HG02970 (cell line): ENCODE results near the gene TSGA10IP.

ENCODE experiments used
- ATAC-seq: cut with Tn5 transposase; IDR thresholded peaks from one replicate; pipeline ENCODE4 v1.9.1; 2021; ENCODE audit warnings: mild to moderate bottlenecking, moderate library complexity, moderate number of reproducible peaks; ENCODE audit not compliant: unreplicated experiment, low FRiP score

TSGA10IP gene

DNA sequence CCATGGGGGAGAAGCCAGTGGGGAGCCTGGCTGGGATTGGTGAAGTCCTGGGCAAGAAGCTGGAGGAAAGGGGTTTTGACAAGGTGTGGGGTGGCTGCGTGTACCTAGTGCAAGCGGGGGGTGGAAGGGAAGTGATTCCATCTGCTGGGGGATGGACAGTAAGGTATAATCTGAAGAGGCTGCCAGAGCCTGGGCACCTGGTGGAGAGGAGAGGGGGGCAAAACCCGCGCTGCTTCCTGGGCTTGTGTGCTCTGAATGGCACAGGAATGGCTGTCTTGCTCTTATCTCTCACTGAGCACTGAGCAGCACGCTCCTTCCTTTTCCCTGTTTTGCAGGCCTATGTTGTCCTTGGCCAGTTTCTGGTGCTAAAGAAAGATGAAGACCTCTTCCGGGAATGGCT lies 58.0 kb downstream of the TSGA10IP start:
- no peak for ATAC-seq

DNA sequence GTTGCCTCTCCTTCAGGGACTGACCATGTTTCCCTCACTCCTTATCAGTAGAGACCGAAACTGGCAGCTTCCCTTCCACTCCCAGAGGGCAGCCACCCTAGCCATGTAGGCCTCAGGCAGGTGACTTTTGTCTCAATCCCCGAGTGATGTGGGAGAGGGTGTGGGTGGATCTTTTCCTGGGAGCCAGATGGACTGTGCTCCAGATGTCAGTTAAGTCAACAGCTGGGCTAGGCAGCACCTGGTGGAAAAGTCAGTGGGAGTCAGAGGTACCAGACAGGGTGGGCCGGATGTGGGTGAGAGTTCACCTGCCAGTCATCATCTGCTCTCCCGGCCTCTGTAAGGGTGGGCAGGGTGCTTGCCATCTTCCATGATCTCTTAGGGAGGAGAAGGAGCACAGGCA lies 58.9 kb downstream of the TSGA10IP start:
- ATAC-seq: no peak

DNA sequence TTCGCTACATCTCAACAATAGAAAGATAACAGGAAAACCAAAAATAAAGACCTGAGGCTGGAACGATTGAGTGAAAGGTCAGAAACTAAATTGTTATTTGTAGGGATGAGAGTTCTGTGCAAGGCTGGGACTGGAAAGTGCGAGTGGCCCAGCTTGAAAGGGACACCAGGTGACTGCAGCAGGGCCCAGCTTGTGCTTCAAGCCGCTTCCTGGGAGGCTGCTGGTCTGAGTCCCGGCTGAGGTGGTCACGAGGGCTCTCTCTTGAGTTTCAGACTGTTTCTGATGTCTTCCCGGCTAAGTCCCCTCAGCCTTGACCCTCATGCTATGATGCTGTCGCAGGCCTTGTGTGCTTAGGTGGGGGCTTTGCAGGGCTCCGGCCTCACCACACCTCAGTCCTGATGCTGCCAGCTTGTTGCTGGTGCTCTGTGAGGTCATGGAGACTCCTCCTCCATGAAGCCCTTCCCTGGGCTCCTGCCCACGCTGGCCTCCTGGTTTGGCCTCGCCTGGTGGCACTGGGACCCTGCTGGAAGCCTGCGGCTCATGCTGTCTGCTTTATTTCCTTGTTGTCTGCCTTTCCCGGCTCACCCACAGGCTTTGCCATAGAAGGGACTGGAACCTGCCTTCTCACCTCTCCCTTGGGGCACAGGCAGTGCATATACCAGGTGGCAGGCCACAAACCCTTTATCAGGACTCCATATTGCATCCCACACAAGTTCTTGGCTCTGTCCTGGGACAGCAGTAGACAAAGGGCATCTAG lies 61.0 kb downstream of the TSGA10IP start:
- no peak for ATAC-seq

DNA sequence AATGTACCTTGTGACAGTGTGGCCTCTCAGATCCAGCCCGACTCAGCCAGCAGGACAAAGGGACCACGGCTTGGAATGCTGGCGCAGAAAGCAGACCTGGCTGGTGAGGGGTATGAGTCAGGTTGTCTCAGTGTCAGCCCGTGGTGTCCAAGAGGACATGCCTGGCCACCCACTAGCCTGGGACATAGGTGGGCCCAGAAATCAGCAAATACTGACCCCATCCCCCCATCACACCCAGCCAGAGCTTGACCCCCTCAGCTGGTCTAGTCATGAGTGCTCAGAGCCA lies 61.6 kb downstream of the TSGA10IP start:
- no peak for ATAC-seq

DNA sequence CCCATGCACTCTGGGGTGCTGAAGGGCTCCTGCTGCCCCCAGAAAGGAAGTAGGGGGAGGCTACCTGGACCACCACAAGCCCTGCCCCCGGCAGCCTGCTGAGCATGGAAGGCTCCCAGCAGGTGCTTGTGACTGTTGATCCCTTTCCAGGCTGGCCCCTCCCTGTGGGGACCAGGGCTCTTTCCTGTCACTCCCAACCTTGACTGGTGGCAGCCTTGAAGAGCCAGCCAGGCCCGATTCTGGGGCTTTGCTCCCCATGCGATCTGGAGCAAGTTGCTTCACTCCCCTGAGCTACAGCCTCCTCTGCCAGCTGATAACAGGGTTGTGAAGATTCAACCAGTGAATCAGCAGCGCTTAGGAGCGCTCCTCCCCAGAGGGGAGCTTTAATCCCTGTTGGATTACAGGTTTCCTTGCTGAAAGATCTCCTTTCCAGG lies 61.9 kb downstream of the TSGA10IP start:
- ATAC-seq: no peak

DNA sequence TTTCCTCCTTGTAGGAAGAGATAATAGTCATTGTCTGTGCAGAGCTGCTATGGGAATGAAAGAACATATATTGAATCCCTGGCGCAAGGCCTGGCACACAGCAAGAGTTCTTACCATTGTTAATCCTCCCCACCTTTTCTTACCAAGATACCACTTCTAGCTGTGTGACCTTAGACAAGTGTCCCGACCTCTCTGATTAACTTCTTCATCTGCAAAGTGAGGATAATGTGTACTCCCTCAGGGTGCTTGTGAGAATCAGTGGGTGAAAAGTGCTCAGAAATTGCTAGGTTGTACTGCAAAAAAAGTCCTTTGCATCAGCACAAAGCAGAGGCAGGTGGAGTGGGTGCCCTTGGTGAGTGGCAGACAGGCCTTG lies 62.8 kb downstream of the TSGA10IP start:
- no peak for ATAC-seq

DNA sequence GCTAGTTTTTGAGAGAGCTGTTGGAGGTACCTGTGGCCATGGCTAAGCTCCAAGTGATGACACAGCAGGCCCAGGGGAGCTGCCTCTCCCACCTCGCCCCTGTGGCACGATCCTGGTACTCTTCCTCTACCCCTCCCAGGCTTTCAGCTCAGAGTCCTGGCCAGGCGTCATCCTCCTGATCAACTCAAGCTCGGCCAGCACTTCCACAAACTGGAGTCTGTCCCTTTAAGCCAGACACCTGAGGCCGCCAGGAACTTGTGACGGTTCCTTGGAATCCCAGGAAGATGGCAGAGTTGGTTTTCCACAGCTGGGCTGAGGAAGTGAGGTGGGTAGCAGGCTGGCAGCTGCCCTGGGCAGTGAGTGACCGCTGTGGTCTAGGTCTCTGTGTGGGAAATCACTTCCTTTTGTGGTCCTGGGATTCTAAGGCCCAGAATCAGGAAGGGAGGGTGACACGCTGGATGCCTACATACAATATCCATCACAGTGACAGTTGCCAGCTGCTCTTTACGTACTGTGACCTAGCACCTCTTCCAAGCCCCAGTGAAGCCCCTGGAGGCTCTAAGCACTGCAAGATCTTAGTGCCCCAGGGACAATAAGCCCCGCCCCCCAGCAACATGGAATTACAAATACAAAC lies 63.3 kb downstream of the TSGA10IP start:
- no peak for ATAC-seq
